GM21737 (cell line): ENCODE results near the gene POLR2F.
A peak's percentile ranks its signal among the peaks of the same experiment; 100 is the strongest.

Experiments used
- ATAC-seq: cut with Tn5 transposase; IDR thresholded peaks from one replicate; pipeline ENCODE4 v1.9.1; 2021; ENCODE audit warnings: mild to moderate bottlenecking, moderate library complexity; ENCODE audit not compliant: unreplicated experiment

The POLR2F gene

GRCh38 chr22:37953437-37954179 is at the start of gene POLR2F, which contains the start of gene C22orf23:
Gene POLR2F (plus strand): TSS chr22:37953699. CDS start chr22:37953788, 89 bp downstream.
Gene C22orf23 (minus strand): TSS chr22:37953601. CDS start chr22:37953149, 452 bp downstream.
- peak; percentile 84 for ATAC-seq

GRCh38 chr22:37904572-37905533 is 48.6 kb upstream of the POLR2F start:
- no peak for ATAC-seq

- peak; percentile 71 for ATAC-seq
Measured at GRCh38 chr22:37905534-37906363, 47.8 kb upstream of the POLR2F start, which contains the start of gene MICALL1. Gene MICALL1 (plus strand): TSS chr22:37906297. CDS start chr22:37906423, 126 bp downstream.

GRCh38 chr22:37906364-37907008 is 47.0 kb upstream of the POLR2F start:
- peak; percentile 15 for ATAC-seq

- ATAC-seq, result no peak
Measured at GRCh38 chr22:37907036-37907954, 46.2 kb upstream of the POLR2F start.

- no peak for ATAC-seq
Measured at GRCh38 chr22:37909766-37910165, 43.7 kb upstream of the POLR2F start.

- no peak for ATAC-seq
Measured at GRCh38 chr22:37910890-37911672, 42.4 kb upstream of the POLR2F start.

- ATAC-seq, result no peak
Measured at GRCh38 chr22:37911697-37912096, 41.8 kb upstream of the POLR2F start.

GRCh38 chr22:37912171-37912570 is 41.3 kb upstream of the POLR2F start:
- no peak for ATAC-seq

GRCh38 chr22:37913233-37913721 is 40.2 kb upstream of the POLR2F start:
- ATAC-seq, result no peak

- no peak for ATAC-seq
Measured at GRCh38 chr22:37916311-37916710, 37.2 kb upstream of the POLR2F start.

- ATAC-seq, result no peak
Measured at GRCh38 chr22:37917874-37918548, 35.5 kb upstream of the POLR2F start.

GRCh38 chr22:37918580-37919270 is 34.8 kb upstream of the POLR2F start:
- no peak for ATAC-seq

GRCh38 chr22:37920126-37920525 is 33.4 kb upstream of the POLR2F start:
- no peak for ATAC-seq

- no peak for ATAC-seq
Measured at GRCh38 chr22:37922191-37922590, 31.3 kb upstream of the POLR2F start.

GRCh38 chr22:37923927-37924326 is 29.6 kb upstream of the POLR2F start:
- no peak for ATAC-seq
